T-cell (primary cell): Measurements from ENCODE around the gene TRMT1. TPM values are rescaled to one million over a fixed set of nuclear protein-coding genes. Genes with fewer than 3 reads are reported as not detected.

Experiments used
- ATAC-seq, 4 experiments: fragments of 200-7000 bp in 3 of 4; fragments of 150-1000 bp in 1 of 4; cut with Tn5 transposase; replicated peaks in 1 of 4; 1 replicate in 3 of 4; 2 replicates in 1 of 4; pipeline ENCODE4 v1.10.0; 2021; ENCODE audit warnings: moderate library complexity in 3 of 4, mild to moderate bottlenecking in 2 of 4, moderate number of reproducible peaks in 1 of 4
- CTCF ChIA-PET, 2 donors: fragments of 300-600 bp; sonication (Branson Sonifier 250); formaldehyde crosslinking; loops; one replicate each; lab custom pipeline; 2022; ENCODE audit warnings: antibody characterized with exemption in 2 of 2; lab: Charles Lee
- POLR2A ChIA-PET, 2 donors: fragments of 300-600 bp; sonication (Branson Sonifier 250); formaldehyde crosslinking; loops; one replicate each; lab custom pipeline; 2022; ENCODE audit warnings: antibody characterized with exemption in 2 of 2; lab: Charles Lee
- DNase-seq, 35 experiments: peaks; one replicate each; pipeline versions ENCODE4 v3.0.0 to v3.0.0-alpha.2; 2013 to 2023
- H3K27ac ChIP-seq: one replicate; pipeline ENCODE4 v1.5.1; 2013; ENCODE audit warnings: low read length
- H3K27me3 ChIP-seq, 2 experiments: replicated peaks in 1 of 2; 1 replicate in 1 of 2; 2 replicates in 1 of 2; pipeline versions ENCODE4 v1.6.1 to v1.7.0; 2013; ENCODE audit warnings: low read length in 1 of 2, mixed read lengths in 1 of 2; ENCODE audit not compliant: control insufficient read depth in 2 of 2, insufficient read depth in 2 of 2; ENCODE audit errors: extremely low read depth in 1 of 2
- H3K36me3 ChIP-seq, 2 donors: 1 replicate in 1 of 2; 2 replicates in 1 of 2; pipeline versions ENCODE4 v1.6.1 to v1.7.0; 2013; ENCODE audit warnings: low read length in 1 of 2; ENCODE audit not compliant: control insufficient read depth in 2 of 2, insufficient read depth in 1 of 2; ENCODE audit errors: extremely low read depth in 1 of 2
- H3K4me1 ChIP-seq, 2 experiments: 1 replicate in 1 of 2; 2 replicates in 1 of 2; pipeline versions ENCODE4 v1.6.1 to v1.7.0; 2013; ENCODE audit warnings: low read length in 2 of 2, mixed read lengths in 1 of 2; ENCODE audit not compliant: insufficient read depth in 2 of 2, control insufficient read depth in 1 of 2; ENCODE audit errors: extremely low read depth in 1 of 2
- H3K4me3 ChIP-seq, 2 donors: 1 replicate in 1 of 2; 2 replicates in 1 of 2; pipeline versions ENCODE4 v1.5.1 to v1.7.0; 2013; ENCODE audit warnings: mild to moderate bottlenecking in 2 of 2, low read length in 1 of 2, moderate library complexity in 1 of 2; ENCODE audit not compliant: control insufficient read depth in 1 of 2; ENCODE audit errors: extremely low read depth in 1 of 2
- H3K9me3 ChIP-seq: 2 replicates; pipeline ENCODE4 v1.7.0; 2013
- H3K27ac Mint-ChIP-seq, 2 donors: one replicate each; pipeline ENCODE4 v1.8.0; 2020 to 2021; ENCODE audit warnings: mild to moderate bottlenecking in 2 of 2, mixed read lengths in 2 of 2
- H3K27me3 Mint-ChIP-seq, 2 donors: one replicate each; pipeline ENCODE4 v1.8.0; 2021 to 2022; ENCODE audit warnings: mixed read lengths in 2 of 2
- H3K36me3 Mint-ChIP-seq: one replicate; pipeline ENCODE4 v1.8.0; 2021; ENCODE audit warnings: mixed read lengths
- H3K4me1 Mint-ChIP-seq, 3 donors: one replicate each; pipeline ENCODE4 v1.8.0; 2020 to 2022; ENCODE audit warnings: mixed read lengths in 3 of 3, mild to moderate bottlenecking in 1 of 3
- H3K4me3 Mint-ChIP-seq, 3 donors: one replicate each; pipeline ENCODE4 v1.8.0; 2020 to 2022; ENCODE audit warnings: mild to moderate bottlenecking in 3 of 3, mixed read lengths in 3 of 3, moderate library complexity in 3 of 3
- H3K9me3 Mint-ChIP-seq, 3 donors: one replicate each; pipeline ENCODE4 v1.8.0; 2020 to 2022; ENCODE audit warnings: mixed read lengths in 3 of 3
- WGBS: methylation state at CpG from one replicate; pipeline ENCODE4 v1.1.5; 2013; ENCODE audit warnings: missing lambda C conversion rate; ENCODE audit not compliant: insufficient coverage; 5-methylcytosine and 5-hydroxymethylcytosine counted together
- total RNA-seq, 35 experiments: library from RNA in 6 of 35; stranded (reverse) in 6 of 35; fragments of 120-200 nt in 1 of 35; gene quantifications; one replicate each; pipeline versions ENCODE4 v1.2.1 to v1.2.4 and lab custom pipeline; 2013 to 2026

The TRMT1 gene
- total RNA-seq, 5 donors from 2014 or later (not counting 1 experiment from before 2014, with no cell fraction given) = 68.9 to 121 (median 95.6) TPM

GRCh38 chr19:13056052-13056660 lies 60.4 kb downstream of the TRMT1 start:
- 74% methylated on average over 10 of the region's 17 CpGs for WGBS
- Mint-ChIP-seq H3K27ac (no peak overlapping the region), H3K27me3 (peaks cover 3 to 12% of the 10 kb centered on the region in 2 donors), H3K36me3 (no peaks in the 10 kb centered on the region), H3K4me3 (no peak overlapping the region), H3K4me1 (peaks cover 10 to 15% (median 12%) of the 10 kb centered on the region in 3 donors), H3K9me3 (no peaks in the 10 kb centered on the region)
- ChIA-PET CTCF (no interaction called here), POLR2A (no interaction called here)
- DNase-seq (no peak), ATAC-seq (no peak)
- Histone ChIP-seq H3K4me1 (peaks cover 3 to 20% of the 10 kb centered on the region in 2 experiments), H3K9me3 (no peaks in the 10 kb centered on the region), H3K27me3 (peaks cover 0 to 71% of the 10 kb centered on the region in 2 experiments), H3K4me3 (no peak overlapping the region), H3K36me3 (no peaks in the 10 kb centered on the region), H3K27ac (no peak overlapping the region)

- peaks cover 10 to 15% (median 14%) of the 10 kb centered on the region in 3 donors for H3K4me1 Mint-ChIP-seq
- no peak overlapping the region for H3K4me3 Mint-ChIP-seq
- H3K27me3 ChIP-seq = peaks cover 0 to 69% of the 10 kb centered on the region in 2 experiments
- DNase-seq = no peak
- ATAC-seq = no peak
- no peaks in the 10 kb centered on the region for H3K9me3 ChIP-seq
- POLR2A ChIA-PET = interaction anchor here in 1 of 2 donors (0.6 kb wide), 1 partner anchor 24 kb away, joined by 4 read pairs; no protein-coding TSS in a partner anchor
- no peak overlapping the region for H3K27ac Mint-ChIP-seq
- peaks cover 3 to 11% of the 10 kb centered on the region in 2 donors for H3K27me3 Mint-ChIP-seq
- H3K27ac ChIP-seq = no peak overlapping the region
- WGBS = 77% methylated on average over 20 of the region's 29 CpGs
- H3K4me1 ChIP-seq = peaks cover 3 to 15% of the 10 kb centered on the region in 2 experiments
- H3K9me3 Mint-ChIP-seq = no peaks in the 10 kb centered on the region
- no peaks in the 10 kb centered on the region for H3K36me3 Mint-ChIP-seq
- CTCF ChIA-PET = no interaction called here
- no peaks in the 10 kb centered on the region for H3K36me3 ChIP-seq
- H3K4me3 ChIP-seq = no peak overlapping the region
Measured at GRCh38 chr19:13055213-13056051, 61.1 kb downstream of the TRMT1 start.

Other genes starting within 250 kb of the TRMT1 start
- gene DNASE2, start 235.3 kb downstream of the TRMT1 start, total RNA-seq = 10 to 100 TPM; 13.4 to 32.1 (median 26.5) TPM
- gene KLF1, start 229.5 kb downstream of the TRMT1 start, total RNA-seq = under 1 TPM in 3 of 5 donors, not detected in 2; 0.36 to 0.67 (median 0.38) TPM
- gene GCDH, start 225.6 kb downstream of the TRMT1 start, total RNA-seq = 10 to 100 TPM; 39.8 to 68.7 (median 60.0) TPM
- gene SYCE2, start 197.4 kb downstream of the TRMT1 start, total RNA-seq = 1 to 10 TPM in 2 of 5 donors, not detected in 3; 2.5 to 2.8 TPM
- gene FARSA, start 183.0 kb downstream of the TRMT1 start, total RNA-seq = 10 to 100 TPM; 28.3 to 86.2 (median 73.4) TPM
- 100 to 1,000 TPM; 429 to 530 (median 501) TPM for gene CALR, start 178.1 kb downstream of the TRMT1 start, total RNA-seq
- 100 to 1,000 TPM in 3 of 5 donors, 10 to 100 TPM in 2; 82.0 to 116 (median 104) TPM for gene RAD23A, start 170.9 kb downstream of the TRMT1 start, total RNA-seq
- 10 to 100 TPM in 3 of 5 donors, 1 to 10 TPM in 2; 6.2 to 22.6 (median 20.1) TPM for gene GADD45GIP1, start 159.5 kb downstream of the TRMT1 start, total RNA-seq
- not detected for gene DAND5, start 147.2 kb downstream of the TRMT1 start, total RNA-seq
- gene NFIX, start 121.3 kb downstream of the TRMT1 start, total RNA-seq = 1 to 10 TPM; 3.9 to 6.6 (median 6.3) TPM
- gene LYL1, start 13.9 kb downstream of the TRMT1 start, total RNA-seq = 10 to 100 TPM in 3 of 5 donors, 1 to 10 TPM in 2; 3.4 to 20.6 (median 15.4) TPM
- gene NACC1, start 1.5 kb upstream of the TRMT1 start, total RNA-seq = 10 to 100 TPM; 23.8 to 44.9 (median 38.1) TPM
- gene STX10, start 33.6 kb upstream of the TRMT1 start, total RNA-seq = 10 to 100 TPM; 43.8 to 89.6 (median 67.3) TPM
- 100 to 1,000 TPM; 165 to 413 (median 196) TPM for gene IER2, start 33.7 kb upstream of the TRMT1 start, total RNA-seq